UCSD-AML1 (cell line): ENCODE data around the gene FHIT.

ENCODE experiments used
- DNase-seq: peaks from one replicate; lab custom pipeline; 2025; ENCODE audit not compliant: unreplicated experiment; lab: John Stamatoyannopoulos, UW

The FHIT gene

GRCh38 chr3:59872128-59872527 lies 1379.1 kb downstream of the FHIT start:
- no peak for DNase-seq

GRCh38 chr3:59867185-59868002 lies 1383.9 kb downstream of the FHIT start:
- DNase-seq, result no peak

GRCh38 chr3:59866076-59866475 lies 1385.2 kb downstream of the FHIT start:
- peak; percentile 41 for DNase-seq

- DNase-seq, result no peak
These were observed 1385.9 kb downstream of the FHIT start for GRCh38 chr3:59865351-59865750.

GRCh38 chr3:59862686-59863085 lies 1388.6 kb downstream of the FHIT start:
- peak; percentile 20 for DNase-seq

- DNase-seq, result peak; percentile 73
These were observed 1393.5 kb downstream of the FHIT start for GRCh38 chr3:59857589-59858346.

GRCh38 chr3:59856934-59857460 lies 1394.3 kb downstream of the FHIT start:
- DNase-seq, result no peak

GRCh38 chr3:59854061-59854709 lies 1397.1 kb downstream of the FHIT start:
- DNase-seq, result no peak

- no peak for DNase-seq
These were observed 1400.8 kb downstream of the FHIT start for GRCh38 chr3:59850417-59850816.

- no peak for DNase-seq
These were observed 1405.9 kb downstream of the FHIT start for GRCh38 chr3:59845386-59845785.

GRCh38 chr3:59843821-59844220 lies 1407.4 kb downstream of the FHIT start:
- DNase-seq, result no peak

GRCh38 chr3:59839810-59840515 lies 1411.3 kb downstream of the FHIT start:
- no peak for DNase-seq

GRCh38 chr3:59839283-59839682 lies 1412.0 kb downstream of the FHIT start:
- DNase-seq, result no peak

- DNase-seq, result no peak
These were observed 1414.7 kb downstream of the FHIT start for GRCh38 chr3:59836531-59836930.

GRCh38 chr3:59832702-59833101 lies 1418.5 kb downstream of the FHIT start:
- DNase-seq, result no peak

GRCh38 chr3:59832241-59832640 lies 1419.0 kb downstream of the FHIT start:
- DNase-seq, result no peak

GRCh38 chr3:59831394-59831793 lies 1419.9 kb downstream of the FHIT start:
- no peak for DNase-seq

- no peak for DNase-seq
These were observed 1421.7 kb downstream of the FHIT start for GRCh38 chr3:59829527-59829926.

GRCh38 chr3:59824876-59825275 lies 1426.4 kb downstream of the FHIT start:
- no peak for DNase-seq

- DNase-seq, result no peak
These were observed 1430.0 kb downstream of the FHIT start for GRCh38 chr3:59821274-59821673.

GRCh38 chr3:59820352-59820934 lies 1430.8 kb downstream of the FHIT start:
- DNase-seq, result no peak
